Measurements from ENCODE around the gene OXCT1.
A peak's percentile ranks its signal among the peaks of the same experiment; 100 is the strongest.
"Not testable (repeated sequence)": the region's sequence is repeated elsewhere in the genome, so short reads cannot be mapped to it uniquely, and the experiment has no call there.

The OXCT1 gene

DNA sequence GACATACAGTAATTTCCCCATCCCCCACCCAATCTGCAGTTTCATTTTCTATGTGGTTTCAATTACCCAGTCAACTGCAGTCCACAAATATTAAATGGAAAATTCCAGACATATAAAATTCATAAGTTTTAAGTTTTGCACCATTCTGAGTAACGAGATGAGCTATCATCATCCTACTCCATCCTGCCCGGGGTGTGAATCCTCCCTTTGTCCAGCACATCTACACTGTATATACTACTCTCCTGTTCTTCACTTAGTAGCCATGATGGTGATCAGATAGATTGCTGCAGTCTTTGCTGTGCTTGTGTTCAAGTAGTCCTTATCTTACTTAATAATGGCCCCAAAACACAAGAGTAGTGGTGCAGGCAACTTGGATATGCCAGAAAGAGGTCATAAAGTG lies 11.3 kb downstream of the OXCT1 start:
- H3K9me3 ChIP-seq (ENCODE audit: low read length) = no peaks in the 10 kb centered on the region
- no peaks in the 10 kb centered on the region for H3K4me1 ChIP-seq (ENCODE audit: insufficient read depth, low read length)
- no peak overlapping the region for H2AFZ ChIP-seq (ENCODE audit: low read depth, low read length)
- H3K27me3 ChIP-seq (ENCODE audit: insufficient read depth, low read length) = no peaks in the 10 kb centered on the region
- H3K4me3 ChIP-seq (ENCODE audit: low read length) = no peak overlapping the region
- peaks cover 16% of the 10 kb centered on the region for H3K36me3 ChIP-seq (ENCODE audit: insufficient read depth, low read length)

DNA sequence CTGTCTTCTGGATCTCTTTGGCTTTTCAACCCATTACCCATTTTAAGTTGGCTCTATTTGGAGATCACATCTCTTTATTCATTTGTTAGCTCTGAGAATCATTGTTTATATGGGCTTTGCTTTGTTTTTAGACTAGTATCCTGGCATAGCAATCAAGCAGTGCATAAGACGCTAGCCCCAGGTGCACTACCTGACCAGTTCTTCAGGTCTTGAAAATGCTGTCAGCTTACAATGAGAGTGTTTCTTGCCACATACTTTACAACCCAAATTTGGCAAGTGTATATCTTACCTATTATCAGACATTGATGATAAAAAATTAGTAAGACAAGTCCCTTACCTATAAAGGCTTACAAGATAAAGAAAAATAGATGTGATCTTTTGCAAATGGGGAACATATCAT lies 12.2 kb downstream of the OXCT1 start:
- H3K27me3 ChIP-seq (ENCODE audit: insufficient read depth, low read length) = no peaks in the 10 kb centered on the region
- peaks cover 18% of the 10 kb centered on the region for H3K36me3 ChIP-seq (ENCODE audit: insufficient read depth, low read length)
- no peak overlapping the region for H2AFZ ChIP-seq (ENCODE audit: low read depth, low read length)
- no peaks in the 10 kb centered on the region for H3K9me3 ChIP-seq (ENCODE audit: low read length)
- H3K4me3 ChIP-seq (ENCODE audit: low read length) = no peak overlapping the region
- H3K4me1 ChIP-seq (ENCODE audit: insufficient read depth, low read length) = no peaks in the 10 kb centered on the region

GRCh38 chr5:41856644-41857491 lies 13.4 kb downstream of the OXCT1 start:
- H3K9me3 ChIP-seq (ENCODE audit: low read length) = no peaks in the 10 kb centered on the region
- peaks cover 26% of the 10 kb centered on the region for H3K36me3 ChIP-seq (ENCODE audit: insufficient read depth, low read length)
- no peak overlapping the region for H2AFZ ChIP-seq (ENCODE audit: low read depth, low read length)

GRCh38 chr5:41852293-41852692 lies 17.9 kb downstream of the OXCT1 start:
- Histone ChIP-seq H2AFZ (ENCODE audit: low read depth, low read length) (no peak overlapping the region), H3K4me1 (ENCODE audit: insufficient read depth, low read length) (no peaks in the 10 kb centered on the region), H3K27me3 (ENCODE audit: insufficient read depth, low read length) (no peaks in the 10 kb centered on the region), H3K4me3 (ENCODE audit: low read length) (no peak overlapping the region), H3K36me3 (ENCODE audit: insufficient read depth, low read length) (peaks cover 35% of the 10 kb centered on the region), H3K9me3 (ENCODE audit: low read length) (peaks cover 7% of the 10 kb centered on the region)

More at GRCh38 chr5:41856644-41857491, 13.4 kb downstream of the OXCT1 start:
- no peaks in the 10 kb centered on the region for H3K27me3 ChIP-seq (ENCODE audit: insufficient read depth, low read length)
- H3K4me1 ChIP-seq (ENCODE audit: insufficient read depth, low read length) = no peaks in the 10 kb centered on the region
- no peak overlapping the region for H3K4me3 ChIP-seq (ENCODE audit: low read length)

- Histone ChIP-seq H3K4me1 (ENCODE audit: insufficient read depth, low read length) (no peaks in the 10 kb centered on the region), H3K4me3 (ENCODE audit: low read length) (no peak overlapping the region), H3K9me3 (ENCODE audit: low read length) (peaks cover 7% of the 10 kb centered on the region), H3K27me3 (ENCODE audit: insufficient read depth, low read length) (no peaks in the 10 kb centered on the region), H2AFZ (ENCODE audit: low read depth, low read length) (no peak overlapping the region), H3K36me3 (ENCODE audit: insufficient read depth, low read length) (peaks cover 35% of the 10 kb centered on the region)
Observed at GRCh38 chr5:41851116-41851515, 19.1 kb downstream of the OXCT1 start.

- peaks cover 30% of the 10 kb centered on the region for H3K36me3 ChIP-seq (ENCODE audit: insufficient read depth, low read length)
- H3K4me1 ChIP-seq (ENCODE audit: insufficient read depth, low read length) = no peaks in the 10 kb centered on the region
- H3K9me3 ChIP-seq (ENCODE audit: low read length) = peaks cover 7% of the 10 kb centered on the region
- no peaks in the 10 kb centered on the region for H3K27me3 ChIP-seq (ENCODE audit: insufficient read depth, low read length)
- no peak overlapping the region for H3K4me3 ChIP-seq (ENCODE audit: low read length)
- no peak overlapping the region for H2AFZ ChIP-seq (ENCODE audit: low read depth, low read length)
Observed at GRCh38 chr5:41848983-41849382, 21.2 kb downstream of the OXCT1 start.

DNA sequence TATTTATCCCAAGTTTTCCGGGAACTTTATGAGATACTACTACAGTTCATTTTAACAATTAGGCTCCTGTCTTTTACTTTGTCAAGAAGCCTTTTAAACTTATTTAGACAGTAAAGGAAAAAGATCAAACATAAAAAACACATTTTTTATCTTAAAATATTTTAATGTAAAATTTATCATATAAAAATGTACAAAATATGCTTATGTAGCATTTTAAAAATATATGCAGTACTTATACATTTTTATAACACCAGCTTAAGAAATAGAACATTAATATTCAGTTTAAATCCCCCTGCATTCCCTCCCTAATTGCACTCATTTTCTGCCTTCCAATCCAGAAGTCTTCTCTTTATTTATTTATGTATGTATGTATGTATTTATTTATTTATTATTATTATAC lies 24.5 kb downstream of the OXCT1 start:
- not testable (repeated sequence) for H3K27me3 ChIP-seq (ENCODE audit: insufficient read depth, low read length); H3K9me3 ChIP-seq (ENCODE audit: low read length); H3K4me3 ChIP-seq (ENCODE audit: low read length); H2AFZ ChIP-seq (ENCODE audit: low read depth, low read length); H3K4me1 ChIP-seq (ENCODE audit: insufficient read depth, low read length)
- peaks cover 14% of the 10 kb centered on the region for H3K36me3 ChIP-seq (ENCODE audit: insufficient read depth, low read length)

DNA sequence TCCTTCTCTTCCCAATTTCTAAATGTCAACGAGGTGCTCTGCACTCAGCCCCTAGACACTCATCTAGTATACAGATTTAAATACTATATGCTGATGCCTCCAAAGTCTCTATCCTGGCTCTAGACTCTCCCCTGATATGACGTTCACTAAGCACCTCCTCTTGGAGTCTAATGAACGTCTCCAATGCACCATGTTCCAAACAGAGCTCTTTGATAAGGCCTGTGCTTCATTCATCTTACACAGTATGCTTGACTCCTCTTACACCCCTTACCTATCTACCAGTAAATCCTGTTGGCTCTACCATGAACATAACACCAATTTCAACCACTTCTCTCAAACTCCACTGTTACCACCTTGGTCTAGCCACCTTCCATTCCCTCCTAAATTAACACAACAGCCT lies 25.7 kb downstream of the OXCT1 start:
- peaks cover 6% of the 10 kb centered on the region for H3K36me3 ChIP-seq (ENCODE audit: insufficient read depth, low read length)
- H3K4me1 ChIP-seq (ENCODE audit: insufficient read depth, low read length) = no peaks in the 10 kb centered on the region
- H3K4me3 ChIP-seq (ENCODE audit: low read length) = no peak overlapping the region
- H2AFZ ChIP-seq (ENCODE audit: low read depth, low read length) = no peak overlapping the region
- H3K9me3 ChIP-seq (ENCODE audit: low read length) = peaks cover 3% of the 10 kb centered on the region
- no peaks in the 10 kb centered on the region for H3K27me3 ChIP-seq (ENCODE audit: insufficient read depth, low read length)

GRCh38 chr5:41843456-41844370 lies 26.5 kb downstream of the OXCT1 start:
- Histone ChIP-seq H2AFZ (ENCODE audit: low read depth, low read length) (peak overlapping the region; percentile 79), H3K4me3 (ENCODE audit: low read length) (no peak overlapping the region), H3K36me3 (ENCODE audit: insufficient read depth, low read length) (no peaks in the 10 kb centered on the region), H3K9me3 (ENCODE audit: low read length) (no peaks in the 10 kb centered on the region), H3K4me1 (ENCODE audit: insufficient read depth, low read length) (no peaks in the 10 kb centered on the region), H3K27me3 (ENCODE audit: insufficient read depth, low read length) (no peaks in the 10 kb centered on the region)

DNA sequence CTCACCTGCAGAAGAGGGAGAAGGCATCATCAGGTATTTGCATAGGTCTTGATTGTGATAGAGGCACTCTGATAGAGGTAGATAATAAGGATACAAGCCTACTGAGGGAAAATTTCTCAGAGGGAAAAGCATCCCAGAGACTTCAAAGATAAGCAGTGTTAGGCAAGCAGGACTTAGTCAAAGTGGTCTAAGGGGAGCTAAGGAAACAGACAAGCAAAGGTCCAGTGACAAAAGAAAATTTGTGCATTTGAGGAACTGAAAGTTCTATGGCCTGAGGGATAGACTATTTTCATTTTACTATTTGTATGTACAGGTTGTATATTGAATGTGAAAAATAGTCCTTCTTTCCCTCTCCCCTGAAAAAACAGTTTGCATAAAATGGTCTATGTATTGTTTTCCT lies 27.4 kb downstream of the OXCT1 start:
- H3K4me1 ChIP-seq (ENCODE audit: insufficient read depth, low read length) = no peaks in the 10 kb centered on the region
- H3K36me3 ChIP-seq (ENCODE audit: insufficient read depth, low read length) = no peaks in the 10 kb centered on the region

GRCh38 chr5:41841325-41841724 lies 28.9 kb downstream of the OXCT1 start:
- Histone ChIP-seq H3K4me3 (ENCODE audit: low read length) (no peak overlapping the region), H3K9me3 (ENCODE audit: low read length) (no peaks in the 10 kb centered on the region), H3K36me3 (ENCODE audit: insufficient read depth, low read length) (no peaks in the 10 kb centered on the region), H3K4me1 (ENCODE audit: insufficient read depth, low read length) (peaks cover 5% of the 10 kb centered on the region), H2AFZ (ENCODE audit: low read depth, low read length) (no peak overlapping the region), H3K27me3 (ENCODE audit: insufficient read depth, low read length) (no peaks in the 10 kb centered on the region)

More for the DNA sequence above, 27.4 kb downstream of the OXCT1 start:
- Histone ChIP-seq H3K27me3 (ENCODE audit: insufficient read depth, low read length) (no peaks in the 10 kb centered on the region), H2AFZ (ENCODE audit: low read depth, low read length) (peak overlapping the region; percentile 79), H3K9me3 (ENCODE audit: low read length) (no peaks in the 10 kb centered on the region), H3K4me3 (ENCODE audit: low read length) (no peak overlapping the region)

DNA sequence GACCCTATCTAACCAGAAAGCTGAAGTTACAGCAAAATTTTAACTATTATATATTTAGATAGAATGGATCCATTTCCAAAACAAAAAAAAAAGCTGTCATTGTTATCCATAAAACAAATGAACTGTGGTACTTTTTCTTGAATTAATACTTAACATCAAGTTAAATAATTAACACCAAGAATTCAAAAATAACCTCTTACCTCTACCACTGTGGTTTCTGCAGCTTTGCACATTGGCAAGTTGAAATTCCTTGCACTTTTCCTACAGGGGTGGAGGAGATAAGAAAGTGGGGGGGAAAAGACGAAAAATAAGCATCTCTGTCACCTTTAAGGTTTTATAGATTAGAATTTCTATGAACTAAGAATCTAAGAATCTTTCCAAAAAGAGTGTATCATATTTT lies 30.0 kb downstream of the OXCT1 start:
- Histone ChIP-seq H3K4me3 (ENCODE audit: low read length) (no peak overlapping the region), H2AFZ (ENCODE audit: low read depth, low read length) (no peak overlapping the region)

GRCh38 chr5:41837793-41838192 lies 32.4 kb downstream of the OXCT1 start:
- H2AFZ ChIP-seq (ENCODE audit: low read depth, low read length) = no peak overlapping the region
- no peak overlapping the region for H3K4me3 ChIP-seq (ENCODE audit: low read length)
- no peaks in the 10 kb centered on the region for H3K27me3 ChIP-seq (ENCODE audit: insufficient read depth, low read length)
- peaks cover 16% of the 10 kb centered on the region for H3K4me1 ChIP-seq (ENCODE audit: insufficient read depth, low read length)
- no peaks in the 10 kb centered on the region for H3K9me3 ChIP-seq (ENCODE audit: low read length)
- H3K36me3 ChIP-seq (ENCODE audit: insufficient read depth, low read length) = no peaks in the 10 kb centered on the region

More for the DNA sequence above, 30.0 kb downstream of the OXCT1 start:
- no peaks in the 10 kb centered on the region for H3K27me3 ChIP-seq (ENCODE audit: insufficient read depth, low read length)
- no peaks in the 10 kb centered on the region for H3K36me3 ChIP-seq (ENCODE audit: insufficient read depth, low read length)
- no peaks in the 10 kb centered on the region for H3K9me3 ChIP-seq (ENCODE audit: low read length)
- H3K4me1 ChIP-seq (ENCODE audit: insufficient read depth, low read length) = peaks cover 15% of the 10 kb centered on the region
